ENCODE measurements around the gene ZNF823.

The ZNF823 gene

DNA sequence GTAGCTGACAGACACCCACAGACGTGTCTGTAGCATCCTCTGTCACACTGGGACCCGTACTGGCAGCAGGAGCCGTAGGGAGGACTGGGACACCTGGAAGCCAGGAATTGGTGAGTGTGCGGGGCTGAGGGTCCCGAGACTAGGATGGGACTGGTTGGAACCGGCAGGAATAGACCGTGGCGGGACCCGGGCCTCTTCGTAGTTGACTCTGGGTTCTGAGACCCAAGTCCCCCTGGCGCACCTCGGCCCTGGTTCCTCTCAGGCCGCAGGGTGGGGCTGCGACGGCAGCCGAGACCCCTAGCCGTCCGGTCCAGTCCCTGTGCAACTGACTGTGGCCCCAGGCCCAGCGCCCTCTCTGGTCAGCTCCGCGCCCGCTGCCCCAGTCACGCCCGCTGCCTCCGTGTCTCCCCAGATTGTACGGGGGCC lies 64.7 kb downstream of the ZNF823 start:
- Histone ChIP-seq H3K27ac (ENCODE audit: low read length) (no peak overlapping the region), H3K4me3 (ENCODE audit: low read length) (peak overlapping the region; percentile 47), H3K9ac (ENCODE audit: low read length) (no peak overlapping the region)

DNA sequence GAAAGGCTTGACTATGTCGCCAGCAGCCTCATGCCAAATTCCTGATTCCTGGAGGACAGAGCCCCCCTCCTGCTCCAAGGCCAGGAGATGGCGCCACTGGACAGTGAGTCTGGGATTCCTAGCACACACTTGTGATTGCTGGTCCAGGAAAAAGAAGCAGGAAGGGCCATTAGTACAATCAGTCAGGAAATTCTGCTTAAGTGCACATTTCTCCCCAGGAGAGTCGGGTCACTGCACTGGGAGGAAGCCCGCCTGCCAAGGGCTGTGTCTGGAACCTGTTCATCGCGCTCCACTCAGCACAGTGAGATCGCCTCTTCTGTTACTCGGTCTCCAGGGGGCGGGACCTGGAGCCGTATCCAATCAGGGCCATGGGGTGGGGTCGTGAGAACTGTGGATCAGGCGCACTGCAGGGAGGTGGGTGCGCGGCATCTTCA lies 65.1 kb downstream of the ZNF823 start:
- Histone ChIP-seq H3K27ac (ENCODE audit: low read length) (no peak overlapping the region), H3K9me3 (ENCODE audit: control insufficient read depth, low read depth, low read length) (peaks cover 3% of the 10 kb centered on the region), H3K4me3 (ENCODE audit: low read length) (peak overlapping the region; percentile 47), H3K36me3 (ENCODE audit: control insufficient read depth, low read depth, low read length) (no peaks in the 10 kb centered on the region), H3K27me3 (ENCODE audit: control insufficient read depth, insufficient read depth, low read length) (no peaks in the 10 kb centered on the region), H3K4me1 (ENCODE audit: control insufficient read depth, low read depth, low read length) (no peaks in the 10 kb centered on the region), H3K9ac (ENCODE audit: low read length) (no peak overlapping the region)

More for the DNA sequence above, 64.7 kb downstream of the ZNF823 start:
- no peaks in the 10 kb centered on the region for H3K36me3 ChIP-seq (ENCODE audit: control insufficient read depth, low read depth, low read length)
- no peaks in the 10 kb centered on the region for H3K4me1 ChIP-seq (ENCODE audit: control insufficient read depth, low read depth, low read length)
- no peaks in the 10 kb centered on the region for H3K27me3 ChIP-seq (ENCODE audit: control insufficient read depth, insufficient read depth, low read length)
- peaks cover 3% of the 10 kb centered on the region for H3K9me3 ChIP-seq (ENCODE audit: control insufficient read depth, low read depth, low read length)

Data from iPS-18a (cell line).